T47D (cell line): ENCODE measurements around the gene TXLNG.
A peak's percentile ranks its signal among the peaks of the same experiment; 100 is the strongest.

ENCODE experiments used
- DNase-seq, 2 experiments: peaks; one replicate each; pipeline versions ENCODE4 v3.0.0 to v3.0.0-alpha.2; 2011 to 2012; ENCODE audit warnings: low read depth in 1 of 2, low spot score in 1 of 2
- JUND ChIP-seq: IDR thresholded peaks from 2 replicates; pipeline ENCODE4 v1.6.1; 2012; ENCODE audit warnings: low read depth
- in situ Hi-C: cut with HindIII; loops from 2 replicates; pipeline ENCODE4 v1.10.0; 2016; ENCODE audit warnings: low sequenced_read_pairs, low pct_unique_long_range_greater_than_20kb

Gene TXLNG

GRCh38 chrX:16796298-16796697 is 10.0 kb downstream of the TXLNG start:
- in situ Hi-C loops: no loop called here
- no peak for TF ChIP-seq JUND
- no peak for DNase-seq

GRCh38 chrX:16797358-16797757 is 11.1 kb downstream of the TXLNG start:
- TF ChIP-seq JUND: no peak
- DNase-seq: no peak
- in situ Hi-C loops: no loop called here

- in situ Hi-C loops: no loop called here
- no peak for DNase-seq
- TF ChIP-seq JUND: no peak
These were observed 11.6 kb downstream of the TXLNG start for GRCh38 chrX:16797841-16798240.

- DNase-seq: no peak
- no peak for TF ChIP-seq JUND
- in situ Hi-C loops: no loop called here
These were observed 18.7 kb downstream of the TXLNG start for GRCh38 chrX:16804923-16805464.

GRCh38 chrX:16807548-16807947 is 21.3 kb downstream of the TXLNG start:
- TF ChIP-seq JUND: no peak
- peak; percentile 31 to 67 for DNase-seq
- in situ Hi-C loops: no loop called here

GRCh38 chrX:16807976-16808542 is 21.8 kb downstream of the TXLNG start:
- no peak for TF ChIP-seq JUND
- DNase-seq: peak in 1 of 2 experiments; percentile 49
- in situ Hi-C loops: no loop called here

- no peak for TF ChIP-seq JUND
- in situ Hi-C loops: no loop called here
- no peak for DNase-seq
These were observed 28.3 kb downstream of the TXLNG start for GRCh38 chrX:16814597-16814996.

GRCh38 chrX:16819634-16820033 is 33.4 kb downstream of the TXLNG start:
- DNase-seq: no peak
- in situ Hi-C loops: no loop called here
- TF ChIP-seq JUND: no peak

GRCh38 chrX:16822723-16823122 is 36.5 kb downstream of the TXLNG start:
- DNase-seq: no peak
- in situ Hi-C loops: no loop called here
- TF ChIP-seq JUND: no peak

- no peak for DNase-seq
- in situ Hi-C loops: no loop called here
These were observed 39.2 kb downstream of the TXLNG start for GRCh38 chrX:16825264-16826035.

GRCh38 chrX:16826207-16826606 is 39.9 kb downstream of the TXLNG start:
- peak in 1 of 2 experiments; percentile 49 for DNase-seq
- no peak for TF ChIP-seq JUND
- in situ Hi-C loops: no loop called here

More at GRCh38 chrX:16825264-16826035, 39.2 kb downstream of the TXLNG start:
- no peak for TF ChIP-seq JUND

GRCh38 chrX:16827225-16827624 is 41.0 kb downstream of the TXLNG start:
- no peak for TF ChIP-seq JUND
- no peak for DNase-seq
- in situ Hi-C loops: no loop called here

- DNase-seq: no peak
- in situ Hi-C loops: no loop called here
These were observed 42.0 kb downstream of the TXLNG start for GRCh38 chrX:16828124-16828908.

More at GRCh38 chrX:16828124-16828908, 42.0 kb downstream of the TXLNG start:
- TF ChIP-seq JUND: no peak
